Adipose tissue (tissue), 3 donors: ENCODE measurements around the gene ANKRD24. TPM values are rescaled to one million over a fixed set of nuclear protein-coding genes. Genes with fewer than 3 reads are reported as not detected.
"Not testable (repeated sequence)": the region's sequence is repeated elsewhere in the genome, so short reads cannot be mapped to it uniquely, and the experiment has no call there.

ENCODE experiments used
- H3K27ac ChIP-seq: one replicate; pipeline ENCODE4 v1.5.1; 2013; ENCODE audit warnings: low read depth, low read length
- WGBS, 3 donors: extraction: QIAGEN DNeasy Blood & Tissue Kit; methylation state at CpG; one replicate each; pipeline ENCODE4 v1.1.7; 2013; 5-methylcytosine and 5-hydroxymethylcytosine counted together
- polyA plus RNA-seq, 3 donors: library from polyadenylated mRNA; stranded (reverse); fragments of 200-250 nt; gene quantifications; one replicate each; pipeline ENCODE4 v1.2.3, GENCODE V29; 2013
- donor health status: healthy with polysubstance abuse.
- donor health status: Bipolar disorder and iron deficiency.
- donor health status: healthy.

The ANKRD24 gene
- polyA plus RNA-seq, 3 donors, result 1.5 to 2.2 (median 1.6) TPM

DNA sequence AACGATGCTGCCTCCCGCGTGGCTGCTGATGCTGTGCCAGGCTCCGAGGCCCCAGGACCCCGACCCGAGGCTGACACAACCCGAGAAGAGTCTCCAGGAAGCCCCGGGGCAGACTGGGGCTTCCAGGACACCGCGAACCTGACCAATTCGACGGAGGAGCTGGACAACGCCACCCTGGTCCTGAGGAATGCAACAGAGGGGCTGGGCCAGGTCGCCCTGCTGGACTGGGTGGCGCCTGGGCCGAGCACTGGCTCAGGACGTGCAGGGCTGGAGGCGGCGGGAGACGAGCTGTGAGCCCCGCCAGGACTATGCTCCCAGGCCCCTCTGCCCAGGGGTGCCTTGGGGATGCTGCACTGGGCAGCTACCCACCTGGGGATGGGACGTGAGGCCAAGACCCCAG is 10.8 kb upstream of the ANKRD24 start:
- H3K27ac ChIP-seq, result no peak overlapping the region
- WGBS, 3 donors, result 56 to 59% (median 59%) methylated on average over 21 to 22 of the region's 22 CpGs

DNA sequence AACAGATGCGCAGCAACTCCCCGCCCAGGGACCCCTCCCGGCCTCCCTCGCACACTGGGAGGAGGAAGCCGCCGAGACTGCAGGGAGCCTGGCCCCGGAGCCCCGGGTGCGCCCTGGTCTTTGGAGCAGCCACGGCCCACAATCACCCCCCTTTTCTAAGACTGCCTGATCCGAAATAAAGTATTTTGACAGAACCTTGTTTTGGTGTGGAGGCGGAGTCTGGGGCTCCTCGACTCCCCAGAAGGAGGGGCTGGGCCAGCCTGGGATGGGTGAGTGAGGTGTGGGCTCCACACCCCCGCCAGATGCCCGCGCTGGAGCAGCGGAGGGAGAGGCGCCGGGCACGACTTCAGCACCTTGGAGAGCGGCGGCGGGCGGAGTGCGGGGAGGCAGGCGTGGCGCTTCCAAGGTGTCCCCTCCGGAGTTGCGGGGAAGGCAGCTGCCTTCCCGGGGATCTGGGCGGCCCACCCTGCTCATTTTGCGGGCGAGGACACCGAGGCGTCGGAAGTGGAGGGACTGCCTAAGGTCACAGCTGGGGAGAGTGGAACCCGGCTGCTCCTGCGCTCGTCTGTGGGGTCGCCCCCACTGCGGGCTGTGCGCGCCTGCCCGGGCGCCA is 9.5 kb upstream of the ANKRD24 start:
- no peak overlapping the region for H3K27ac ChIP-seq
- WGBS, 3 donors, result 6% methylated on average over 42 to 45 of the region's 45 CpGs

DNA sequence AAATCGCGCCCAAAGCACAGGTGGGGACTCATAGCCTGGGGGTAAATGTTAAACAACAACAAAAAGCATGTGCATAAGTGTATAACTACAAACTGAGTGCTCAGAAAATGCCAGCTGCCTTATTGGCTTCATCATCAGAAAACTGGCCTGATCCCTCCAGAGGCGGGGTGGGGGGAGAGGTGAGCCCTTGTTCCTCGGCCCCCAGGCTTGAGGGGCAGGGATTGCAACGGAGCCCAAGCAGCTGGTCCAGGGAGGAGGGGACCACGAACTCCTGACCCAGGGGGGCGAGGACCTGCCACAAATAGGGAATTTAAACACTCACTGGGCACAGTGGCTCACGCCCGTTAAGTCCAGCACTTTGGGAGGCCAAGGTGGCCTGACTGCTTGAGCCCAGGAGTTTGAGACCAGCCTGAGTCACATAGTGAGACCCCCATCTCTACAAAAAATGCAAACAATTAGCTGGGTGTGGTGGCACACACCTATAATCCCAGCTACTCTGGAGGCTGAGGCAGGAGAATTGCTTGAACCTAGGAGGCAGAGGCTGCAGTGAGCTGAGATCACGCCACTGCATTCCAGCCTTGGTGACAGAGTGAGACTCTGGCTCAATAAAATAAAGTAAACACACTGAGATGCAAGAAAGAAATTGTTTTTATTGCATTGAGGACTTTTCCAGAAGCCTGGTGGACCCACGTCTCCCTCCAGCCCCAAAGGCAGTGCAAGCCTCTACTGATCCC is 8.8 kb upstream of the ANKRD24 start:
- no peak overlapping the region for H3K27ac ChIP-seq
- 37 to 53% (median 42%) methylated on average over 10 to 11 of the region's 11 CpGs for WGBS, 3 donors

DNA sequence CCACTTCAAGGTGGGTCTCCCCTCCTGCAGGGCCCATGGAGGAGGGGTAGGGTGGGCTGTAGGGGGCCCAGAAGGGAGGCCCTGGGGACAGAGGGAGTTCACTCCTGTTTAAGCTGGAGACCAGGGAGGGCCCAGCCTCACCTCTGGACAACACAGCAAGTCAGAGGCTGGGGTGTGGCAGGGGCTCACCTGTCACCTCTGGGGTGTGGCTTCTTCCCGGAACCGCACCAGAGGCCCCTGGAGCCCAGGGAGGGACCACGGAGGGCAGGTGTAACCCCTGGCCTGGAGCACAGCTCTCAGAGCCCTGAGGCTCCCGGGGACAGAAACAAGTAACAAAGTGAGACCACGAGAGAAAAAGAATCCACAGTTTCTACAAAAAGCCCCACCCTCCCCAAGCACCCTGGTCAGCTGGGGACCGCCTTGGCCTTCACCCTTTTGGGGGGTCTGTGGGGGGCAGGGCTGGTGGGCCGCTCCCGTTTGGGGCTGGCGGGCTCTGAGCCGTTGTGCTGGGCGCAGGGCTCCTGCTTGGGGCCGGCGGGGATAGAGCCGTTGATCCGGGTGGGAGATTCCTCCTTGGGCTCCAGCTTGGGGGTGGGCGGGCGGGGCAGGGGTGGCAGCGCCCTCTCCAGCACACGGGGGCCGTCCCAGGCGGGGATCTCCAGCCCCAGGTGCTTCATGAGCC is 8.1 kb upstream of the ANKRD24 start:
- 81 to 86% (median 84%) methylated on average over 20 to 21 of the region's 21 CpGs for WGBS, 3 donors
- H3K27ac ChIP-seq, result no peak overlapping the region

DNA sequence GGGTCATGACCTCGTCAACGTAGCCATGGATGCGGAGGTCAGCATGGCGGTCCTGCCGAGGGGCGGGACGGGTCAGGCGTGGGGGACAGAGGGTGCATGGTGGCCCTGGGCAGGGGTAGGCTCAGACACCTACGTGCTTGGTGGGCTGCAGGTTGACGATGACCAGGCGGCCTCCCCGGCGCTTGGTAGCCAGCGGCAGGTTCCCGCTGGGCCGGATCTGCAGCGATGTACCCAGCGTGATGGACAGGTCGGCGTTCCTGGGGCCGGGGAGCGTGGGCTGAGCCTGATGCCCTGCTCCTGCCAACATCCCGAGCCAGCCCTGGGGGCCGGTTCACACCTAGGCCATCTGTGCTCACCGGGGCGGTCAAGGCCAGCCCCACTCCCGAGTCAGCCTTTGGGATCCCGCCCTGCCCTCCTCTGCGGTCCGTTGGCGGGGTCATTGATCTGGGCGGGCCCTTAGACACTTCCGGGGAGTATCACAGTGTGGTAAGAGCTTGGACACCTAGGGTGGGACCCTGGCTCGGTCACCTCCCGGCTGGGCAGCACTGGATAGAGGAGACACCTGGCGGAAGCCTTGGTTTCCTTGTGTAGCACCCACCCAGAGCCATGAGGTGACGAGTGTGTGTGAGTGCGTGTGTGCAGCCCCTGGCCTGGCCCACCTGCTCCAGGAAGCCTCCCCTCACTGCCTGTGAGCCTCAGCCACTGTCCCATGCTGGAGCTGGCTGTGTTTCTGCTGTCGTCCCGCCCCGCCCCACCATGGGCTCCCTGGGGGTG is 7.4 kb upstream of the ANKRD24 start:
- H3K27ac ChIP-seq, result no peak overlapping the region
- 87 to 92% (median 91%) methylated on average over 40 to 41 of the region's 41 CpGs for WGBS, 3 donors

DNA sequence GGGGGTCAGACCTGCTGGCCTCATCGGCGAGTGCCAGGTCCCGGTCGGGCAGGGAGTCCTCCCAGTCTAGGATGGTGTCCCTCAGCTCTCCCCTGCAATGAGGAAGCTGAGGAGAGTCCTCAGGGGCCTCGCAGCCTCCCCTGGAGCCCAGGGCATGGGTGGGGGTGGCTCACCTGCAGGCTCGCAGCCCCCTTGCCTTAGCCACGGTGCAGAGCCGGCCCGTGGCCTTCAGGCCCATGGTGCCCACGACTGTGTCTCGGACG is 6.9 kb upstream of the ANKRD24 start:
- 91 to 95% (median 94%) methylated on average over 12 of the region's 12 CpGs for WGBS, 3 donors
- H3K27ac ChIP-seq, result no peak overlapping the region

DNA sequence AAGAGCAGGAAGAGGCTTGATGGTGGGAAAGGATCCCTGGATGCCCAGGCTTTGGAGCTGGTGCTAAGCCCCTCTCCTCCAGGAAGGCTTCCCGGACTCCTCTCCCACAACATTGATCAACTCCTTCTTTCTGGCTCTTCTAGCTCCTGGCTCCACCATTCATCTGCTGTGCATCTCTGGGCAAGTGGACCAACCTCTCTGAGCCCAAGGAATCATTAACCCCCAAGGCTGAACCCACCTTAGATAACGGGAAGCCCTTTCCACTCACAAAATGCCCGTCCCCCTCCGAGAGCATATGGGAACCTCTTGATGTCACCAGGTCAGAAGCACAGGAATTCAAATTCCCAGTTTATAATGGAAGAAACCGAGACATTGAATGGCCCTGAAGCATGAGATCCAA is 5.3 kb upstream of the ANKRD24 start:
- H3K27ac ChIP-seq, result no peak overlapping the region
- WGBS, 3 donors, result 94 to 98% (median 96%) methylated on average over 5 of the region's 5 CpGs

DNA sequence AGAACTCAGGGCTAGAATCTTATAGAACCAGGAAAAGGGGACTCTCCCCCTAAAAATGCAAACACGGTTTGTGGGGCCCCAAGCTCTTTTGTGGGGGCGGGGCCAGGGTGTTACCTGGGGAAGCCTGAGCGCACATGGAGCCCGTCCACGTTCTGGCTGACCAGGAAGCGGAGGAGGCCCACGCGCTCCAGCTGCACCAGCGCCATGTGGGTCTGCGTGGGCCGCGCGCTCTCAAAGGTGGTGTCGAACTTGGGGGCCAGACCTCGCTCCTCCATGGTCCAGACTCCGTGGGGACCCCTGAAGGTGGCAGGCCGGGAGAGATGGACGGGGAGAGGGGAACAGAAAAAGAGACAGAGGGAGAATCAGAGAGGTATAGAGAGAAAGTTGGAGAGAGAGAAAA is 3.5 kb upstream of the ANKRD24 start:
- 90 to 92% (median 91%) methylated on average over 18 of the region's 18 CpGs for WGBS, 3 donors
- no peak overlapping the region for H3K27ac ChIP-seq

DNA sequence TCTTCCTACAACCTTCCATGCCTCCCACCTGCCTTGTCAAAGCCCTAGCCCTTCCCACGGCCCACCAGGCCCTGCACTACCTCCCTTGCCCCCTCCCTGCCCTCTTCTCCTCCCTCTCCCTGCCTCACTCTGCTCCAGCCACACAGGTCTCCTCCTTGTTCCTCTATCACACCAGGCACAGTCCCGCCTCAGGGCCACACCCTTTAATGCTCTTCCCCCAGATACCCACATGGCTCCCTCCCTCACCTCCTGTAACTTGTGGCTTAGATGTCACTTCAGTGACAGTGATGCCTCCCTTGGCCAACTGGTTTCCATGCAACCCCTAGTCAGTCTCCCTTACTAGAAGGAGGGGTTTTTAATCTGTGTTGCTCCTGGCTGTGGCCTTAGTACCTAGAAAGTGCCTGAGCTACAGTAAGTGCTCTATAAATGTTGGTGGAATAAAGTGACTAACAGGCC is 1.4 kb upstream of the ANKRD24 start:
- H3K27ac ChIP-seq, result no peak overlapping the region
- 56 to 81% (median 68%) methylated on average over 2 of the region's 2 CpGs for WGBS, 3 donors

DNA sequence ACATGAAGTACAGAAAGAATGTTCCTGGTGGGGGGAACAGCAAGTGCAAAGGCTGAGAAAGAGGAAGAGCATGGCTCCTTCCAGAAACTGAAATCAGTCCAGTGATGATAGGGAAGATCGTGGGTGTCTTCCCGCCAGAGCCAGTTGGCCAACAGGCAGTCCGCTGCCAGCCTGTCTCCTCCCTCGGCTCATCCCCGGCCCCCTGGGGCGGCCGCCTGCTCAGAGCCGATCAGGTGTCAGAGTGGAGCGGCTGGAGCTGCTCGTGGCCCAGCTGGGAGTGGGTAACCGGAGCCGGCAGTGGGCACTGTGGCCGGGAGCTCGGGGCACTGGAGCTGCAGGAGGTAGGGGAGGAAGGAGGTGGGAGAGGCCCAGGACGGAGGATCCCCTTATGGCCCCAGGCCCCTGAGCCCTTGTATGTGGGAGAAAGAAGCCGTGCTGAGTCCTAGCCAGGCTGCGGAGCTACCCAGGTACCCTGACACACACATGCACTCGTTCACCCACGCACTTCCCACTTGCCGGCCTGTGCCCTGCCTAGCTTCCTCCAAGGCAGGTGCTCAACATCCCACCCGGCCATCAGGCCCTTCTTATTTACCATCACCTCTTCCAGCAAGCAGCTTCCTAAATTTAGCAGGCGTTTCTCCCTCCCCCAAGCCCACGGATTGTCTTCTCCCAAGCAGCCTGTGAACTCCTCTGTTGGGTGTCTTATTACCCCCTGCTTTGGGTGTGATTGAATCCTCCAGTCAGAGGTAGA is 1.7 kb downstream of the ANKRD24 start:
- 36 to 50% (median 43%) methylated on average over 22 to 23 of the region's 23 CpGs for WGBS, 3 donors

DNA sequence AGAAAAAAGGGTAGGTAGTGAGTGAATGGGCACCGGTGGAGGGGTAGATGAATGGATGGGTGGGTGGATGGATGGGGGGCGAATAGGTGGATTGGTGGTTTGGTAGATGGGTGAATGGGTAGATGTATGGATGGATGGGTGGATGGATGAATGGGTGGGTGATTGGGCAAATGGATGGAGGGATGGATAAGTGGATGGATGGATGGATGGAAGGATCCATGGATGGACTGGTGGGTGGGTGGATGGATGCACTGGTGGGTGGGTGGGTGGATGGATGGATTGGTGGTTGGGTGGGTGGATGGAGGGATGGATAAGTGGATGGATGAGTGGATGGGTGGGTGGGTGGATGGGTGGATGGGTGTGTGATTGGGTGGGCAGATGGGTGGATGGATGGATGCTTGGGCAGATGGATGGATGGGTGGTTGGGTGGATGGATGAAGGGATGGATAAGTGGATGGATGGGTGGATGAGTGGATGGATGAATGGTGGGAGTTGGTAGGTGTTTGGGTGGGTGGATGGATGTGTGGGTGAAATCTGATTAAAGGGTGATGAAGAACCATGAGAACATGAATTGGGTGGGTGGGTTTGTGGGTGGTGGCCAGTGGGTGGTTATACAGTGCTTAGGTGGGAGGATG is 2.3 kb downstream of the ANKRD24 start:
- H3K27ac ChIP-seq, result no peak overlapping the region
- 88 to 98% (median 96%) methylated on average over 2 of the region's 2 CpGs for WGBS, 3 donors

More for the DNA sequence above, 1.7 kb downstream of the ANKRD24 start:
- H3K27ac ChIP-seq, result no peak overlapping the region

DNA sequence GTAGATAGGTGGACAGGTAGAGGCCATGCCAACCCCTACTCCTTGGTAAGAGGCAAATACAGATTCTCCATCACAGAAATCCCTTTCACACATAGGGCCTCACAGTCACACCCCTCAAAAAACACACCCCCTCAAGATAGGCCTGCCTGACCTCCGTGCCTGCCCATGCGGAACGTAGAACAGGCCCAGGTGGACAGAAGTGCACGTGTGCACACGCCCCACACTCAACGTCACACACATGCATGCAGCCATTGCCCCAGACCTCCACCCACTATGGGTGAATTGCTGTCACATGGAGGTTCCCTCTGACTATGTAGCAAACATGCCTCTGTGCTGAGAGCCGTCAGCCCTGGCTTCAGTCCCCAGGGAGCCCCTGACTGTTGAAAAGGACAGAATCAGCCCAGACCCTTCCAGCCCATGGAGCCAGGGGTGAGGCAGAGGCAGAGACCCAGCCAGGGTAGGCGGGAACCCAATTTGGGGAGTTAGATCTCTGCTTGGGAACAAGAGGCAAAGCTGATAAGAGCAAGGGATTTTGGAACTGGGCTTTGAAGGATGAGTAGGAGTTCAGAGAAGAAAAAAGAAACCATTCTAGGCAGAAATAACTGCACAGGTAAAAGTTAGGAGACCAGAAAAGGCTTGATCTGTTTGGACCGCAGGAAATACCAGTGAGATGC is 3.1 kb downstream of the ANKRD24 start:
- H3K27ac ChIP-seq, result no peak overlapping the region
- WGBS, 3 donors, result 65 to 70% (median 68%) methylated on average over 9 of the region's 9 CpGs

DNA sequence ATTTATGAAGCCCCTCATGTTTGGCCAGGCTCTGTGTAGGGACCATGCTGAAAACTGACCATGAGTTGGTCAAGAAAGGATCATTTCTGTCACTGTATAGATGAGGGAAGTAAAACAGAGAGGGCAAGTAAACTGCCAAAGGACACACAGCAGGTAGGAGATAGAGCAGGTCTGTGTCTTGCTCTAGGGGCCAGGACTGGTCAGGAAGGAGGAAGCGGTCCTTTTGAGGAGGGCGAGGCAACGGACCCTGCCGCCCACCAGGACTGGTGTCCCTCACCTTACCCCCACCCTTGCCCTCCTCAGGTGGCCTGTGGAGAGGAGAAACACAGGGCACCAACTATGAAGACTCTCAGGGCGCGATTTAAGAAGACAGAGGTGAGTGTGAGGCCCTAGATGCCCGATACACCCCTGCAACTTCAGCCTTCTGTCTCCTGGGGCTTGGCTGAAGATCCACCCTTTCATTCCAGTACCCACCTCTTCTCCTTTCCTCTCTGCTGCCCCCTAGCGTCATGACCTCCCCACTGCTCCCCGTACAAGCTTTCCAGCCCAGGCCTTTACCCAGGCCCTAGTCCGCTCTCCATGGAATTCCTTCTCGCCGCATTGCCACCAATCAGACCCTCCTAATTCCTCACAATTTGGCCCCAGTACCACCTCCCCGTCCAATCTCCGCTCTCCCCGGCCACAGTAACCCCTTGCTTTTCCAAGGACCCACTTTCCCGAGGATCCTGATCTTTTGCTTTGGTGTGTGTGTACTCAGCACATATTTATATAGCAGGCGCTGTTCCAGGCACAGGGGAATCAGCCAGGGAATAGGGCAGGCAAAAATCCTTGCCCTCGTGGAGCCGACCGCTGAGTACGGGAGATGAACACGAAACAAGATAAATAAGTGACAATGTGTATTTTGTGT is 3.9 kb downstream of the ANKRD24 start:
- H3K27ac ChIP-seq, result no peak overlapping the region
- WGBS, 3 donors, result 19 to 40% (median 37%) methylated on average over 22 of the region's 22 CpGs

DNA sequence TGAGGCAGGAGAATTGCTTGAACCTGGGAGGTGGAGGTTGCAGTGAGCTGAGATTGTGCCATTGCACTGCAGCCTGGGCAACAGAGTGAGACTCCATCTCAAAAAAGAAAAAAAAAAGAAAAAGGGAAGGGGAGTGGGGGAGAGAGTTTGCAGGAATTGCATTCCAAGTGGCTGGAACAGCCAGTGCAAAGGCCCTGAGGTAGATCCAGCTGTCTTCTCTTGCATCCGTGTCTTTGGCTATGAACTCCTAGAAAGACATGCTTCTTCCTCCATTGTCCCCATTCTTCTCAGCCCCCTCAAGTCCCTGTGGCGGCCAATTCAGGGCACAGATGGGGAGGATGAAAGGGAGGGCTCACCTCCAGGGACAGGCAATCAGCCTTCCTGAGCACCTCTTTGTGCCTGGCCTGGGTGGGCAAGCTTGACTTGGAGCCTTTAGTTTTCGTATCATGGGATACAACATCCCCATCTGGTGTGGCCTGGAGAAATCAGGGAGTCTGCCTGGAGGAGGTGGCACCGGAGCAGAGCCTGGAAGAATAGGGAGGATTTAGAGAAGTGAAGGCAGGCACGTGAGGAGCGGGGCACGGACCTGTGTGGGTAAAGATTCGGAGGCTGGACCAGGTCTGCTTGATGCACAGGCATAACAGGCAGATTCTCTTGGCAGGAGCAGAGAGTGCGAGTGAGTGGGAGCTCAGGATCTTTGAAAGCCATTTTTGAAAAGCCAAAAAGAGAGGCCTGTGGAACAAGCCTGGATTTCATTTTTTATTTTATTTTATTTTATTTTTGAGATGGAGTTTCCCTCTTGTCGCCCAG is 5.0 kb downstream of the ANKRD24 start:
- H3K27ac ChIP-seq, result no peak overlapping the region
- 83 to 93% (median 91%) methylated on average over 10 of the region's 10 CpGs for WGBS, 3 donors

DNA sequence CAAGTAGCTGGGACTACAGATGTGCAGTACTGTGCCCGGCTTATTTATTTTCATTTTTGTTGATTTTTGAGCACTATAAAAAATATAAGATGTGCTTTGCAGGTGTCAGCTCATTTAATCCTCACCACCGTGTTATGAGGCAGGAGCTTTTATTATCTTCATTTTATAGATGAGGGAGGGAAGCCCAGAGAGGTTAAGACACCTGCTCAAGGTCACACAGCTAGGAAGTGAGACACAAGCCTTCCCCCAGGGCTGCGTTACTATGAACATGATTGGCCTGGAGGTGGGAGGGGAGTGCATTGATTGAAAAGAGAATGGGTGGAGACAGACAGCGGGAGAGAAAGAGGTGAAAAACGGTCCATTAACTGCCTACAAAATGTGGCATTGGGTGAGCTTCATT is 7.2 kb downstream of the ANKRD24 start:
- no peak overlapping the region for H3K27ac ChIP-seq
- WGBS, 3 donors, result 74 to 78% (median 74%) methylated on average over 5 of the region's 5 CpGs

DNA sequence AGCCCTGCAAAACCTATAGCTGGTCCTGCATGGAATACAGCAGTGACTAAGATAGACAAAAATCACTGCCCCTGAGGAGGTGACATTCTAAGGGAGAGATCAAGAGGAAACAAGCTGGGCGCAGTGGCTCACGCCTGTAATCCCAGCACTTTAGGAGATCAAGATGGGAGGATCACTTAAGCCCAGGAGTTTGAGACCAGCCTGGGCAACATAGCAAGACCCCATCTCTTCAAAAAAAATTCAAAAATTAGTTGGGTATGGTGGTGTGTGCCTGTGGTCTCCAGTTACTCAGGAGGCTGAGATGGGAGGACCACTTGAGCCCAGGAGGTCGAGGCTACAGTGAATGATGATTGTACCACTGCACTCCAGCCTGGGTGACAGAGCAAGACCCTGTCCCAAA is 10.0 kb downstream of the ANKRD24 start:
- H3K27ac ChIP-seq, result not testable (repeated sequence)
- WGBS, 3 donors, result 85 to 91% (median 90%) methylated on average over 3 of the region's 3 CpGs
